Thyroid gland (tissue), 4 donors: ENCODE data around the gene SCARF1.

ENCODE experiments used
- CTCF ChIP-seq, 6 experiments: fragments of 200-600 bp in 3 of 6; fragments of 450-650 bp in 3 of 6; sonication (generic) in 3 of 6; IDR thresholded peaks; one replicate each; pipeline ENCODE4 v1.5.1; 2016 to 2019; ENCODE audit warnings: antibody characterized with exemption in 6 of 6, mild to moderate bottlenecking in 2 of 6, inconsistent platforms in 1 of 6, moderate library complexity in 1 of 6
- POLR2A ChIP-seq, 2 donors: fragments of 450-650 bp; IDR thresholded peaks; one replicate each; pipeline ENCODE4 v1.6.1; 2017; ENCODE audit warnings: antibody characterized with exemption in 2 of 2, mild to moderate bottlenecking in 2 of 2, moderate library complexity in 1 of 2

- no peak for TF ChIP-seq POLR2A (IDR thresholded peaks at IDR 0.05)
- no peak for TF ChIP-seq CTCF (IDR thresholded peaks at IDR 0.05)
Observed at GRCh38 chr17:1683459-1683858, 37.9 kb upstream of the SCARF1 start.
